Stimulated activated memory B cell treated with anti-CD40 and anti-IgM and Interleukin-4, amounts not matched to agents 10 μg/mL and 1 μg/mL and 100 μg/mL, for 72 hours (primary cell): ENCODE data around the gene CD38.
A peak's percentile ranks its signal among the peaks of the same experiment; 100 is the strongest.
"Not testable (repeated sequence)": the region's sequence is repeated elsewhere in the genome, so short reads cannot be mapped to it uniquely, and the experiment has no call there.

Experiments
- ATAC-seq: fragments of 150-1000 bp; cut with Tn5 transposase; 2 replicates; pipeline ENCODE4 v1.10.0; 2021
- H3K27ac Mint-ChIP-seq: one replicate; pipeline ENCODE4 v1.8.0; 2022; ENCODE audit warnings: mild to moderate bottlenecking, mixed read lengths
- H3K27me3 Mint-ChIP-seq: one replicate; pipeline ENCODE4 v1.8.0; 2022; ENCODE audit warnings: mixed read lengths
- H3K36me3 Mint-ChIP-seq: one replicate; pipeline ENCODE4 v1.8.0; 2022; ENCODE audit warnings: mixed read lengths
- H3K4me1 Mint-ChIP-seq: one replicate; pipeline ENCODE4 v1.8.0; 2022; ENCODE audit warnings: mixed read lengths
- H3K4me3 Mint-ChIP-seq: one replicate; pipeline ENCODE4 v1.8.0; 2022; ENCODE audit warnings: mild to moderate bottlenecking, moderate library complexity, mixed read lengths
- H3K9me3 Mint-ChIP-seq: one replicate; pipeline ENCODE4 v1.8.0; 2022; ENCODE audit warnings: mixed read lengths

The CD38 gene

DNA sequence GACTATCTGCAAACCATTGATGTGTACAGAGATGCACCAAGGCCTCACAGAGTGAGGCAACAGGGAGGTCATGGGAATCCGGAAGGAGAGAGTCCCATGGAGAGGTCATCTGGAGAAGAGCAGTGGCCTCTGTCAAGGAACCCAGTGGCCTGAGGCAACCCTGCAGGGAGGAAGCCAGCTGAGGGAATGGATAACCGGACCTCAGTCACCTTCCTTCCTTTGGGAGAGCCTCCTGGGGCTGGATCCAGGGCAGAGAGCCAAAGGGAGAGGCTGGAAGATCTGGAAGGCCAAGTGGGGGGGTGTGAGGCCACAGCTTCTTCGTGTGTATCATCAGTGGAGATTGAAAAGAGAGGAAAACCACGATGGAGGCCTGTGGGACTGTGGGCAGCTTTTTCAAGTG is 24.3 kb upstream of the CD38 start:
- Mint-ChIP-seq H3K4me3 (no peak overlapping the region), H3K36me3 (no peaks in the 10 kb centered on the region), H3K27me3 (no peaks in the 10 kb centered on the region), H3K27ac (no peak overlapping the region), H3K9me3 (peaks cover 3% of the 10 kb centered on the region), H3K4me1 (peaks cover 18% of the 10 kb centered on the region)
- no peak for ATAC-seq

DNA sequence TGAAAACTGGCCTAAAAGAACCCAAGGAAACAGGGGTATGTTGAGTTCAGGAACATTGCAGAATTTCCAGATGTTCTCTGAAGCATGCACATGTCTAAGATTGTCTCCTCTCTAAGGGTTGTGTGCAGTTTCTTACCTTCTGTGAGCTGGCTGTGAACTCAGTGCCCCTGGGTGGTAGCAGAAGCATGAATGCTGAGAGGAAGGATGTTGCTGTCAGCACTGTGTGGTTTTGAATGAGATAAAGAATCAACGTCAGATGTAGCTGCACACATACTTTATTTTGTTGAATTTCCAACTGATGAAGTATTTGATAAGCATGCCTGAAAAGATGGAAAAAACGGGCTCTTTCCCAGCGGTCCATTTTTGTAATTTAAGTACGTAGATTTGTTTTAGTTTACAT is 23.8 kb upstream of the CD38 start:
- no peak overlapping the region for H3K4me3 Mint-ChIP-seq
- peaks cover 3% of the 10 kb centered on the region for H3K27me3 Mint-ChIP-seq
- no peak overlapping the region for H3K27ac Mint-ChIP-seq
- peaks cover 3% of the 10 kb centered on the region for H3K9me3 Mint-ChIP-seq
- no peak for ATAC-seq
- peaks cover 18% of the 10 kb centered on the region for H3K4me1 Mint-ChIP-seq
- H3K36me3 Mint-ChIP-seq: no peaks in the 10 kb centered on the region

DNA sequence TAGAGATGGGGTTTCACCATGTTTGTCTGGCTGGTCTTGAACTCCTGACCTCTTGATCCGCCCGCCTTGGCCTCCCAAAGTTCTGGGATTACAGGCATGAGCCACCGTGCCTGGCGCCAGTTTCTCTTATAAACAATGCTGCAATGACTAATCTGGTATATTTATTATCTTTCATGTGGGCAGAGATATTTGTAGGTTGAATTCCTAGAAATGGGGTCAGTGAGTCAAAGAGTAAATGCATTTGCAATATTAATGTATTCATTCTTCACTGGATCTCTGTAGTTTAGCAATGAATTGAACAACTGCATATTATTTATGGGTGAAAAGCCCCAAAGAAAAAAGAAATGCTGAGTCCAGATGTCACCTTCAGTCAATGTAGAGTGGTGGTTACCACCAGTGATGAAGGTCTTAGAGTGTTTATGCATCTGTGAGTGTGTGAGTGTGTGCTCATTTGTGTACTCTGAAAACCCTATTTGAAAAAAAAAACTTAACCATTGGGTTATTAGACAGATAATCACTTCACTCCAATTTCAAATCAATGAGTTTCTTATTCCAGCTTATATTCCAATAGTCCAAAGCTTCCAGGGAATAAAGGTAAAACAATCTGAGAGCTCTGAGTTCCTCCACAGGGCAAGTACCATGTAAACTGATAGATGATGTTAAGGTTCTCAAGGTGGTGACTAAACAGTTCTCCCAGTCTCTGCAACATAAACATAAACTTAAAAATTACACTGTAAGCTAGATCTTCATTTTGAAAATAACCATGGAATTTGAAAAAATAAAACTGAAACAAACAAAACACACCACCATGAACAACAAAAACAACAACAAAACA is 22.6 kb upstream of the CD38 start:
- H3K27ac Mint-ChIP-seq: no peak overlapping the region
- H3K36me3 Mint-ChIP-seq: no peaks in the 10 kb centered on the region
- peaks cover 14% of the 10 kb centered on the region for H3K27me3 Mint-ChIP-seq
- ATAC-seq: peak; percentile 47
- H3K4me1 Mint-ChIP-seq: peaks cover 18% of the 10 kb centered on the region
- H3K9me3 Mint-ChIP-seq: peaks cover 3% of the 10 kb centered on the region
- H3K4me3 Mint-ChIP-seq: no peak overlapping the region

DNA sequence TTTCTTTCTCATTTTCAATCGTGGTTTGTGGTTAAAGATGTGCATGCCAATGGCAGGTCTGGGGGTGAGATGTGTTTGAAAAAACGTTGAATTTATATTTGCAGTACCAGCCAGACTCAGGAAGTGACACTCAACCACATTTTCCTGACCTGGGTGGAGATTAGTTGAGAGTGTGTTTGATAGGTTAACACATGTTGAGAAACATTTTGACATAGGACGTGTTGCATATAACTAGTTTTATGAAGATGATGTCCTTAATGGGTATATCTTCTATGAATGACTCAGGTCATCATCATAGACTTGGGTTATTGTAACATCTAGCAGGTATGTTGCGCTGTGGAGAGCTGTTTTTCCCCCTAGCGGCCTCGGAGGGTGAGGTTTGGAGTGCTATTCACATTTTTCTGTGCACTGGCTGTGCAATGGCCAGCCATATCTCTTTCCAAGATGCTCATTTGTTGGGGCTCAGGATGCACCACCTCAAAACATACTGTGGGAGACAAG is 21.7 kb upstream of the CD38 start:
- Mint-ChIP-seq H3K4me3 (peak overlapping the region; percentile 7), H3K27ac (no peak overlapping the region), H3K9me3 (no peaks in the 10 kb centered on the region), H3K36me3 (no peaks in the 10 kb centered on the region), H3K4me1 (peaks cover 18% of the 10 kb centered on the region), H3K27me3 (peaks cover 14% of the 10 kb centered on the region)
- peak; percentile 87 for ATAC-seq

DNA sequence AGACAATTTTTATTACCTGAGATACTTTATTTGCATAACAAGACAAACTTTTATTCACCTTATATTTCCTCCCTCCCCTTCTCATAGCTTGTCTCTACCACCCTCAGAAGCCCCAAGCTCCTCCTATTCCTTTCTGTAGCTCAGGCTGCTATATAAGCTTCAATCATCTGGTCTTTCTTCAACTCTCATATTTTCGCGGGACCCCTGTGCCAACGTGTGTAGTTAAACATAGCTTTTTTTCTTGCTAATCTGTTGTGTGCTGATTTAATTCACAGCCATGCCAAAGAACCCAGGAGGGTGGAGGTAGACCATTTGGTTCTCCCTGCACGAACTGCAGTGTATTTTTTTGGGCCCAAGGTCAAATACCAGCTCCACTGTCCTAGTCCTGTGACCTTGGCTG is 21.1 kb upstream of the CD38 start:
- ATAC-seq: no peak
- H3K27ac Mint-ChIP-seq: no peak overlapping the region
- peaks cover 18% of the 10 kb centered on the region for H3K4me1 Mint-ChIP-seq
- no peak overlapping the region for H3K4me3 Mint-ChIP-seq
- peaks cover 14% of the 10 kb centered on the region for H3K27me3 Mint-ChIP-seq
- no peaks in the 10 kb centered on the region for H3K36me3 Mint-ChIP-seq
- H3K9me3 Mint-ChIP-seq: no peaks in the 10 kb centered on the region

DNA sequence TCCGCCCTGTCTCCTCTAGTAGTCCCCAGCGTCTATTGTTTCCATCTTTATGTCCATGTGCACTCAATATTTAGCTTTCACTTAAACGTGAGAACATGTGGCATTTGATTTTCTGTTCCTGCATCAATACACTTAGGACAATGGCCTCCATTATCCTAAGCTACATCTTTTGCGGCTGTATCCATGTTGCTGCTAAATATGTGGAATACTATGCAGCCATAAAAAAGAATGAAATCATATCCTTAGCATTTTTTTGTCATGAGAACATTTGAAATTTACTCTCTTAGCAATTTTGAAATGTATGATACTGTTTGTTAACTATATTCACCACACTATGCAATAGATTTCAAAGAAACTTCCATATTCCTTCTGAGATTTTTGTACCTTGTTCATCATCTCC is 19.8 kb upstream of the CD38 start:
- ATAC-seq: no peak
- Mint-ChIP-seq H3K4me3 (no peak overlapping the region), H3K4me1 (peaks cover 18% of the 10 kb centered on the region), H3K9me3 (no peaks in the 10 kb centered on the region), H3K27ac (no peak overlapping the region), H3K27me3 (peaks cover 14% of the 10 kb centered on the region), H3K36me3 (no peaks in the 10 kb centered on the region)

DNA sequence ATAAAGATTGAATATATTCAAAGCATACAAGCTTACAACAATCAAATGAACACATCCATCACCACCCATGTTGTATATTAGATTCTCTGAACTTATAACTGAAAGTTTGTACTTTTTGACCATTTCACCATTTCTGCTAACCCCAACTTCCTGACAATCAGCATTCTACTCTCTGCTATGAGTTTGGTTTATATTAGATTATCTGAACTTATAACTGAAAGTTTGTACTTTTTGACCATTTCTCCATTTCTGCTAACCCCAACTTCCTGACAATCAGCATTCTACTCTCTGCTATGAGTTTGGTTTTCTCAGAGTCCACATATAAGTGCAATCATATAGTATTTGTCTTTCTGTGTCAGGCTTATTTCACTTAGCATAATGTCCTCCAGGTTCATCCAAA is 15.7 kb upstream of the CD38 start:
- H3K4me3 Mint-ChIP-seq, ATAC-seq, H3K4me1 Mint-ChIP-seq, H3K36me3 Mint-ChIP-seq, H3K9me3 Mint-ChIP-seq, H3K27ac Mint-ChIP-seq: not testable (repeated sequence)
- H3K27me3 Mint-ChIP-seq: peaks cover 14% of the 10 kb centered on the region

DNA sequence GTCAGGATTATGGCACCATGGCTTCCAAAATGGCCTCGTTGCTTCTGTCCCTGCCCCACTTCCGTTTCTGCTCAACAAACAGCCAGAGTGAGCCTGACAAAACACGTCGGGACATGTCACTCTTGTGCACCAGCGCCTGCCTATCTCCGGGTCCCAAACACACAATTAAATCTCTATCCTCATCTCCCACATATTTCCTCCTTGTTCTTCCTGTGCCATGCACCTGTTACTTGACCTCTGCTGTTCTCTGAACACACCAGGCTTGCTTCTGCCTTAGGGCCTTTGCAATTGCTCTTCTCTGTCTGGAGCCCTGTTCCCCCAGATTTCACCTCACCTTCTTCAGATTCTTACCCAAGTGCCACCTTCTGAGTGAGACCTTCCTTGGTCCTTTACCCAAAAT is 12.7 kb upstream of the CD38 start:
- H3K4me3 Mint-ChIP-seq: no peak overlapping the region
- H3K36me3 Mint-ChIP-seq: no peaks in the 10 kb centered on the region
- no peak for ATAC-seq
- no peak overlapping the region for H3K27ac Mint-ChIP-seq
- no peaks in the 10 kb centered on the region for H3K9me3 Mint-ChIP-seq
- peaks cover 9% of the 10 kb centered on the region for H3K4me1 Mint-ChIP-seq
- H3K27me3 Mint-ChIP-seq: peaks cover under 1% of the 10 kb centered on the region

DNA sequence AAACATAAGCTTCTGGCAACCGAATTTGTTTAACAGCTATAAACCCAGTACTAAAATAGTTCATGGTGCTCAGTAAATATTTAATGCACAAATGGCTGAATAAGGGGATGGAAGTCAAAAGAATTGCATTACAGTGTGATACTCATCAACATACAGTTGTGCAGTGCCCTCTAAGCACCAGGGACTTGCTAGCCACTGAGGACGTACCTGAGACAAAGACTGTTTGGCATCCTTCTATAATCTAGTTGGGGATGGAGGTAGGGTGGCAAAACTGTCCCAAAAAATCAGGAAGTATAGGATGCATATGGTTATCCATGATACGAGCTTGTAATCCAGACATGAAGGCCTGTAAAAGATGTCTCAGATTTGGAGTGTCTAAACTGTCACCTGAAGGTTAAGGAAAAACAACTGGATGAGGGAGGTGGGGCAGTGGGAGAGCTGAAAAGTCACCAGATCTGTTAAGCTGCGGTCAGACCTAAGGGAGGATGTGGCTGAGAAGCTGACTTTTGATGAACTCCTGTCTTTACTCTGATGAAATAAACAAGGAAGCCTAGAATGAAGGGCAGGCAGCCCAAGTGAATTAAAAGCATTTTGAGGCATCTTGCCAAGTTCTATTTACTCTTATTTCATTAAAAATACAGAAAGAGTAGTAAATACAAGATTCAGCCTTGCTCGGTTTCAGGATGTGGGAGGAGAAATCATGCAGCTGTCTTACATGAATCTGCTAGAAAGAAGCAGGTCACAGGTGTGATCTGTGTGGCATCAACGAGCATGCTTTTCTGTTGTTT is 12.0 kb upstream of the CD38 start:
- Mint-ChIP-seq H3K27me3 (no peaks in the 10 kb centered on the region), H3K4me3 (no peak overlapping the region), H3K4me1 (peaks cover 9% of the 10 kb centered on the region), H3K36me3 (no peaks in the 10 kb centered on the region), H3K9me3 (no peaks in the 10 kb centered on the region), H3K27ac (no peak overlapping the region)
- ATAC-seq: peak; percentile 48

DNA sequence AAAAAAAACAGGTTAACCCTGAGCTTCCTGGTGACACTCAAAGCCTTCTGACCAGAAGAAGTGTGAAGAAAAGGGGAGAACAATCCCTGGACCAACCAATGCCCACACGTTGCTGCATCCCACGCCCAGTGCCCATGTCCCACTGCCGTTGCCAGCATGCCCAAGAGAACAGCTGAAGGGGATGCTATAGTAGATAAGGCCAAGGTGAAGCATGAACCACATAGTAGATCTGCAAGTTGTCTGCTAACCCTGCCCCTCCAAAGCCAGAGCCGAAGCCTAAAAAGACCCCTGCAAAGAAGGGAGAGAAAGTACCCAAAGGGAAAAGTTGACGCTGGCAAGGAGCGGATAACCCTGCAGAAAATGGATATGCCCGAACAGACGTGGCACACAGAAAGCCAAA is 11.3 kb upstream of the CD38 start:
- no peak for ATAC-seq
- H3K4me1 Mint-ChIP-seq: peaks cover 9% of the 10 kb centered on the region
- no peaks in the 10 kb centered on the region for H3K36me3 Mint-ChIP-seq
- no peak overlapping the region for H3K4me3 Mint-ChIP-seq
- no peaks in the 10 kb centered on the region for H3K27me3 Mint-ChIP-seq
- H3K27ac Mint-ChIP-seq: no peak overlapping the region
- no peaks in the 10 kb centered on the region for H3K9me3 Mint-ChIP-seq

DNA sequence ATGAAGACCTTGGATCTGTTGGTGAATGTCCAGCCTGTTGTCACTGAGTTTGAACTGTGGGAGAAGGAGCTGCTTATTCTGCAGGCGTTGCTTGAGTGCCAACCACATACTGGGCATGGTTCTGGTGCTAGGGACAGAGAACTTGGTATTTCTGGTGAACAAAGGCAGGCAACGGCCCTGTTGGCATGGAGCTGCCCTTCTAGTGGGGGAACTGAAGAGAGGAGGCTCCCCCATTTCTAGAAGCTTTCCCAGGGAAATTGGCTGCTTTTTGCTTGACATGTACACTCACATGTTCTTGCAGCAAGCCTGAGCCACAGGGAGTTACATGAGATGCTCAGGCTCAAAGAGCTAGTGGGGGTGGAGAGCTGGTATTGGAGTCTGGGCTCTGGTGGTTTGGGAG is 8.9 kb upstream of the CD38 start:
- Mint-ChIP-seq H3K9me3 (no peaks in the 10 kb centered on the region), H3K27me3 (peaks cover 15% of the 10 kb centered on the region), H3K4me1 (peaks cover 9% of the 10 kb centered on the region), H3K36me3 (no peaks in the 10 kb centered on the region), H3K4me3 (no peak overlapping the region), H3K27ac (no peak overlapping the region)
- ATAC-seq: no peak

DNA sequence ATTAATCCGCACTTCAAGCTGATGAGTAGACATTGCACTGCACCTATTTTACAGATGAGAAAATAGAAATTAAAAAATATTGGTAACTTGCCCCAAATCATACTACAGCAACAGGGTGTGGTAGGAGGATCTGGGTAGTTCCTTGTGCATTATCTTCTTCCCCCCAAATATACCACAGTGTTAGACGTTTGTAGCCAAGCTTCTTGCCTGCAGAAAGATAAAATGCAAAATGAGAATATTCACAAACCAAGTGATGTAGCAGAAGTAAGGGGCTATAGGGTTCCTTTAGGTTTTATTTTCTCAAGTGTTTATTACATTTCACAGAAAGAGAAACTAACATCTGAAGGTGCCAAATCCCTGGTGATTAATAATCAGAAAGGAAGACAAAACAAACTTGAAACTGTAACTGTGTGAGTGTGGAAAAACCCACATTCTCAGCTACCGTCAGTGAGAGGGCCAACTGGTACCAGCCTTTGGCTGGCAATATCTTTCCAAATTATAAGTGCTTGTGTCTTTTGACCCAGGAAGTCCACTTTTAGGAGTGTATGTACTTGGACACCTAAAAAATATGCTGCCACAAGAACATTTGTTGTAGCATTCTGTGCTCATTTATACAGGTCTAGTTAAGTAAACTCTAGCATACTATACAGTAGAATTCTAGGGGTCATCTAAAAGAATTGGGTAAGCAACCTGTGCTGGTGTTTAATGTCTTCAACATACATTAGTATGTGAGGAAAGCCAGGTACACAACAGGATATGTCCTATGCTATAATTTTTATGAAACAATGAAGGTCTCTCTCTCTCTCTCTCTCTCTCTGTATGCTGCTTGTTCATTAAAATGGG is 6.7 kb upstream of the CD38 start:
- Mint-ChIP-seq H3K4me3 (no peak overlapping the region), H3K36me3 (no peaks in the 10 kb centered on the region), H3K9me3 (no peaks in the 10 kb centered on the region), H3K27me3 (peaks cover 30% of the 10 kb centered on the region), H3K4me1 (peaks cover 5% of the 10 kb centered on the region), H3K27ac (no peak overlapping the region)
- ATAC-seq: peak; percentile 62

DNA sequence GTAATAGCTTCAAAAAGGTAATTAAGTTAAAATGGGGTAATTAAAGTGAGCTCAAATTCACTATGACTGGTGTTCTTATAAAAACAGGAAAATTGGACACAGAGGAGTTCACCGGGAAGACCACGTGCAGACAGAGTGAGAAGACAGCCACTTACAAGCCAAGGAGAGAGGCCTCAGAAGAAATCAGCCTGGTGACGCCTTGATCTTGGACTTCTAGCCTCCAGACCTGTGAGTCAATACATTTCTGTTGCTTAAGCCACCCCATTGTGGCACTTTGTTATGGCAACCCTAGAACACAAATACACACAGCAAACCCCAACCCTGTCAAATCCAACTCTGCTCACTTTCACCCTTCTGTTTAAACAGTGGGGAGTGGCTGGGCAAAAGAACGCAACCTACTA is 4.1 kb upstream of the CD38 start:
- H3K9me3 Mint-ChIP-seq: no peaks in the 10 kb centered on the region
- peaks cover 18% of the 10 kb centered on the region for H3K4me1 Mint-ChIP-seq
- no peak overlapping the region for H3K27ac Mint-ChIP-seq
- no peak for ATAC-seq
- no peak overlapping the region for H3K4me3 Mint-ChIP-seq
- no peaks in the 10 kb centered on the region for H3K36me3 Mint-ChIP-seq
- peaks cover 30% of the 10 kb centered on the region for H3K27me3 Mint-ChIP-seq

DNA sequence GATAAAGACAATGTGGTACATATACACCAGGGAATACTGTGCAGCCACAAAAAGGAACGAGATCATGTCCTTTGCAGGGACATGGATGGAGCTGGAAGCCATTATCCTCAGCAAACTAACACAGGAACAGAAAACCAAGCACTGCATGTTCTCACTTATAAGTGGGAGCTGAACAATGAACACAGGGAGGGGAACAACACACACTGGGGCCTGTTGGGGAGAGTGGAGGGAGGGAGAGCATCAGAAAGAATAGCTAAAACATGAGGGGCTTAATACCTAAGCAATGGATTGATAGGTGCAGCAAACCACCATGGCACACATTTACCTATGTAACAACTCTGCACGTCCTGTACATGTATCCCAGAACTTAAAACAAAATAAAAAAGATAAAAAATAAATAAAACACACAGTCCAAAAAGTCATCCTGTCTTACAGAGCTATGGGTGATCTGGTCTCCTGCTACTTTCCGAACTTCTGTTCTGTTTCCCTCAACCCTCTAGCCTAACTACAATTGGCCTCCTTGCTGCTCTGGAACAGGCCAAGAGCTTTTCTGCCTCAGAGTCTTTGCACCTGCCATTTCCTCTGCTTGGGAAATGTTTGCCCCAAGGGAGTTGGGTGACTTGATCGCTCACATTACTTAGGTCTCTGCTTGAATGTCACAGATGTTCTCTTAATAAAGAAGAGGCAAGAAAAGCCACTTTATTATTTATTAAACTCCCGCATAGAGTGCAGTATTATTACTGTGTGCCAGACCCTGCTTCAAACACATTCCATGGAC is 1.1 kb upstream of the CD38 start:
- Mint-ChIP-seq H3K4me1 (peaks cover 24% of the 10 kb centered on the region), H3K4me3 (no peak overlapping the region), H3K27ac (no peak overlapping the region), H3K9me3 (no peaks in the 10 kb centered on the region), H3K27me3 (peaks cover 34% of the 10 kb centered on the region), H3K36me3 (no peaks in the 10 kb centered on the region)
- ATAC-seq: no peak
